ENCODE measurements around the gene ZC3H13. TPM values are rescaled to one million over a fixed set of nuclear protein-coding genes. Genes with fewer than 3 reads are reported as not detected.
"Not testable (repeated sequence)": the region's sequence is repeated elsewhere in the genome, so short reads cannot be mapped to it uniquely, and the experiment has no call there.

Gene ZC3H13
- polyA plus RNA-seq, 3 donors: 62.6 to 71.6 (median 68.6) TPM

DNA sequence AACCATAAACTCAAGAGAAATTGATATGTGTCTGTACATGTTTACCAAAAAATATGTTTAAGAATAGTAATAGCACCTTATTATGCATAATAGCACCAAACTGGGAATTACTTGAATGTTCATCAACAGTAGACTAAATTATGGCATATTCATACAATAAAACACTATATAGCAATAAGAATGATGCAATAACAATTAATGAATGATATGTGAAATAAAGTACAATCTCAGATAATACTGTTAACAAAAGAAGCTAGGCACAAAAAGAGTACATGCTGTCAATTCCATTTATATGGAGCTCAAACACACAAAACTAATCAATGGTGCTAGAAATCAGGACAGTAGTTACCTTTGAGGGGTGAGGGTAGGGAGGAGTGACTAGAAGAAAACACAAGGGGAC, 36.3 kb downstream of the ZC3H13 start:
- no peak for DNase-seq

DNA sequence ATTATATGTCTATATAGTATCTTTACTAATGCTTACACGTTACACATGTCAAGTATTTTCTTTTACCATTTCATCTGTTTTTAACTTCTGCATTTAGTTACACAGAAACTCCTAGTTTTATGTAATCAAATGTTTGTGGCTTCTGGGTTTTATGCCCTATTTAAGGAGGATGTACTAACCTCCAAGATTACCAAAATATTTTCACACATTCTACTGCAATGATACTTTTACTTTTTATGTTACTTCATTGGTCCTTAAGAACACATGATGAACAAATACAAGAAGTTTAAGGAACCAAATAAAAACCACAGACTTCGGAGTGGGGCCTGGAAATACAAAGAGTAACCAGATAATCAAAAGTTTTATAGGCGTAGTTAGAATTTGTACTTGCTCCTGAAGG, 37.2 kb downstream of the ZC3H13 start:
- DNase-seq: no peak

DNA sequence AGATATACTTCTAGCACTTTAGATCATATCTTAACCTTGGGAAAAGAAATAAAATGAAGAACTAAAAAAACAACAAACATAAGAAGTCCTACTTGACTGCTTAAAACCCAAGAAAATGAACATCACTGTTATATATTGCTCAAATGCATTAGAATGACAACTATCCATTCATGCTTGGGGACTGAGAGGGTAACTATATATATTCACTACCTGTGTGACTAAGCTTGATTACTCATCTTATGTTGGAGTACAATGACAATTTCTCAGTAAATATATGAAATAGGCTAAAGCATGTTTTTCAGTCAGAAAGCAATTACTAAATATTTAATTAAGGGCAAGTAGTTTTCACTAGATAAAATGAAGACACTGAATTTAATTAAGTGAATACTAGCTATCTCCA, 40.1 kb downstream of the ZC3H13 start:
- DNase-seq: no peak

DNA sequence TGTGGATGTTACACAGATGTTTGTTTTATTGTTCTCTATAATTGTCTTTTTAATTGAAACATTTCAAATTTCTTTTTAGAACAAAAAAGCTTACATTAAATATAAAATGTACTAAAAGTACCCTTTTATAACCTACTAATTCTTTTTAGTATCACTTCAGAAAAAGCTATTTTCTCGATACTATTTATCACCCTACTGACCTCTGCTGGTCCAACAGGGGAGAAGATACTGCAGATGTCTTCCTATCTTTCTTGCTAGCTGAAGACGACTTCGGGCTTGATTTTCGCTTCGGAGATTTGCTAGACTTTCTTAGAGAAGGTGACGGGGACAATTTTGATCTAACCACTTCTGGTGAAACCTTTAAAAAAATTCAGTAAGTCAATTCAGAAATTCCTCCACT, 42.4 kb downstream of the ZC3H13 start:
- DNase-seq: peak; percentile 3

DNA sequence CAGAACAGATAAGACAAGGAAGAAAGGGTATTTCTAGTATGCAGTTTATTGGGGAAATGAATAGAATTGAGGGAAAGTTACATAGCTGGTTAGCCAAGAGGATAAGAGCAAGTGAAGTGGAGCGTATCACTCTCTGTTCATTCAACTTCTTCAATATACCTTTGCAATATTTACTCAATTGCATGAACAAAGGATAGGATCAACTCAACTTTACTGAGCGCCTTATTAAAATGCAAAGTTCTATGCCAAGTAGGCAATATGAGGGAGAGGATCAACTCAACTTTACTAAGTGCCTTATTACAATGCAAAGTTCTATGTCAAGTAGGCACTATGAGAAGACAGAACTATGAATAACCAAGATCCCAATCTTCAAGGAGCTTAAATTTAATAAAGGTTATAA, 43.9 kb downstream of the ZC3H13 start:
- no peak for DNase-seq

GRCh38 chr13:46006688-46007452, 45.7 kb downstream of the ZC3H13 start:
- no peak for DNase-seq

GRCh38 chr13:46004491-46004890, 48.1 kb downstream of the ZC3H13 start:
- no peak for DNase-seq

GRCh38 chr13:45996631-45997030, 55.9 kb downstream of the ZC3H13 start:
- no peak for DNase-seq

- no peak for DNase-seq
Measured at GRCh38 chr13:45995245-45995644, 57.3 kb downstream of the ZC3H13 start.

DNA sequence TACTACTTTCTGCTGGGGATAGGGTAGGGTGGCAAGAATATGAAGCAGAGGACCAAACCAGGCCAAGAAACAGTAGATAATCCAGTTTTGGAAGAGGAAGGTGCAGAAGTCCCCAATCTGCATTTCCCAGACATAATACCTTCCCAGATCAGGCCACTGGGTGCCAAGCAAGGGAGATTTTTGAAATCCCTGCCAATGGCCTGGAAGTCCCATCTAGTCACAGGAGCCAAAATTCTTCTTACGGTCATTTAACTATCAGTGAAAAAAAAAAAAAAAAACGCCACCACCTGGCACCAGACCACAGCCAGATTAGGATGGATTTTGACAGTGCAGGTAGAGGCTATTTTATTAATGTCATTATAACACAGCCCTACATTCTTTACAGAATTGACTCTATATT, 57.8 kb downstream of the ZC3H13 start:
- no peak for DNase-seq

- DNase-seq: no peak
Measured at GRCh38 chr13:45989607-45990006, 62.9 kb downstream of the ZC3H13 start.

DNA sequence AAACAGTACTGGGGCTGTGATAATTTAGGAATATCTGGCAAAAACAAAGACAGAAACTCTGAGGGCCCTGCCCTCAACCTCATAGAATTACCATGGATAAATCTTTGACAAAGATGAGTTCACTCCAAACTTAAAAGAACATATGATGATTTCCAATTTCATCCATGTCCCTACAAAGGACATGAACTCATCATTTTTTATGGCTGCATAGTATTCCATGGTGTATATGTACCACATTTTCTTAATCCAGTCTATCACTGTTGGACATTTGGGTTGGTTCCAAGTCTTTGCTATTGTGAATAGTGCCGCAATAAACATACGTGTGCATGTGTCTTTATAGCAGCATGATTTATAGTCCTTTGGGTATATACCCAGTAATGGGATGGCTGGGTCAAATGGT, 71.4 kb downstream of the ZC3H13 start:
- not testable (repeated sequence) for DNase-seq

DNA sequence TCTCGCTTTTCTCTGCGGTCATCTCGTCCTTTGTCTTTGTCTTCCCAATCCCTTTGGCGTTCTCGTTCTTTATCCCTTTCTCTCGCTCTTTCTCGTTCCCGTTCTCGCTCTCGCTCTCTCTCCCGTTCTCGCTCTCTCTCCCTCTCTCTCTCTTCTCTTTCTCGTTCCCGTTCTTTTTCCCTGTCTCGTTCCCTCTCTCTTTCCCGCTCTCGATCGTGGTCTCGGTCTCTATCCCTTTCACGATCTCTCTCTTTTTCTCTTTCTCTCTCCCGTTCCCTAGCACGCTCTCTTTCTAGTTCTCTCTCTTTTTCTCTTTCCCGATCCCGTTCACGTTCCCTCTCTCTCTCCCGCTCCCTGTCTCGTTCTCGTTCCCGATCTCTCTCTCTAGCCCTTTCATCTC, 77.2 kb downstream of the ZC3H13 start:
- no peak for DNase-seq

DNA sequence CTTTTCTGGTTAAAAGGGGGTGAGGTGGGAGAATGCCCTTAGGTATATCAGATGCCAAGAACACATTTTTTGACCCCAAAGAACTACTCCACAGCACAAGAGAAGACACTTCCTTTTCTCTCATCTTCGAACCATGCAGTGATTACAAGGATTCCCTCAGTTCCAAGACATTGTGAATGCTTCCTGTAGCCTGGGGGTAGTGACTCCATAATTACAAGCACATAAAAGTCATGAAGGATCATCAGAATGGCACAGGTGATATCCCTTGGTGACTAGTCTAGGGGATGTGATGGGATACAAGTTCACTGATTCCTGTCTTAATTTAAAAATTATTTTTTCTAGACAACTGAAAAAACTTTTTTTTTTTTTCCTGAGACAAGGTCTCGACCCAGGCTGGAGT, 78.0 kb downstream of the ZC3H13 start:
- no peak for DNase-seq

DNA sequence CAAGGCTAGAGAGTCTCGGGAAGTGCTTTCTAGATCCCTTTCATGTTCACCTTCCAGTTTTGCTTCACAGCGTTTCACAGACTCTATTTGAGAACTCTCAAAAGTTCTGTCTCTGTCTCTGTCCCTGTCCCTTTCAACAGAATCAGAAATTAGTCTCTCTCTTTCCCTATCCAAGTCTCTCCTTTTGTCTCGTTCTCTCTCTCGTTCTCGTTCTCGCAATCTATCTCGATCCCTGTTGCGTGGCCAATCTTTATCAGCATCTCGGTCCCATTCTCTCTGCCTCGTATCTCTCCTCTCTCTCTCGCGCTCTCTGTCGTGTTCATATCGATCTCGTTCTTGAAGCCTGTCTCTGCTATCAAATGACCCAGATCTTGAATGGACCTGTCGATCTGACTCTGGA, 85.0 kb downstream of the ZC3H13 start:
- DNase-seq: no peak

DNA sequence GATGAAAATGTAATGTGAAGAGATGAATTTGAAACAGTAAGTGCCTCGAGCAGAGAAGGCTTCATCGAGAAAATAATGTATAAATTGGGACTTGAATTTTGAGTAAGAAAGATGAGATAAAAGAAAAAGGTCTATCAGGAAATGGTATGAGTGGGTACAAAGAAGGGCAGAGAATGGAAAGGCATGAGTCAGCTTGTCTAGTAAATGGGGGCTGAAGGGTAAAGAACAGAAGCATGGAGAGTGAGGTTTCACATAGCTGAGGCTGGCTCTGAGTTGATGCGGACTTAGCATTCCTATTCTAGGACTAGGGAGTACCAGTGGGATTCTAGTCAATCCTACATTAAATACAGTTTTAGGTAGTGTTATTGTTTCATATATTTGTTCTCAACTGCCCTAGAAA, 85.8 kb downstream of the ZC3H13 start:
- no peak for DNase-seq

GRCh38 chr13:45961468-45961867, 91.1 kb downstream of the ZC3H13 start:
- no peak for DNase-seq

GRCh38 chr13:45954836-45955800, 97.4 kb downstream of the ZC3H13 start:
- no peak for DNase-seq

DNA sequence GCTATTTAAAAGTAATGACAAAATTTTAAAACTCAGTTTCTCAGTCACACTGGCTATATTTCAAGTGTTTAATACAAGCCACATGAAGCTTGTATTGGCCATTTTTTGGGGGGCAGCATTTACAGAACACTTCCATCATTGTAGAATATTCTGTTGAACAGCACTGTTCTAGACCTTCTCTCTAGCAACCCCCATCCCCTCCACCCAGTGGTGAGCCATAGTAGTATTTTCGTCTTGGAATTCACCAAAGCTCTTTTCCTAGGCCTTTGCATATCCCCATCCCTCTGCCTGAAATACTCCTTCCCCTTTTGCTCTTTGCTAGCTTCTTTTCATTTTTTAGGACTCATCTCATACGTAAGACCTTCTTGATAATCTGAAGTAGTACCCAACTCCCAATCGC, 99.5 kb downstream of the ZC3H13 start:
- no peak for DNase-seq

DNA sequence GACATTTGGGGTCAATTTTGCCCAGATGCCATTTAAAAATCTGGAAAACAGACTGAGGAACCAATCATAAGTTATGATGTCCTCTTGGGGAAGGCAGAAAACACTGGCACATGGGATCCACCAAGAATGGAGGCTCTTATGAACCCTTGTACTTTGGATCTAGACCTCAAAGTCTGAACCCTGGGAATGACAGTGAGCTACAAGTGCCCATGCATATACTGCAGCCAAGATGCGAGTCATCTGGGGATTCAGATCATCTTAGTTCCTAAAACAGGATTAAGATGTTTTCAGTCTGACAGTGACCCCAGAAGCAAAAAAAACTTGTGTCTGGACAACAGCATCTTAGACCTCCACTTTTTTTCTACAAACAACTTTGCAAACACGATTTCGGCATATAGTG, 100.8 kb downstream of the ZC3H13 start:
- DNase-seq: no peak

- no peak for DNase-seq
Measured at GRCh38 chr13:45951166-45951565, 101.4 kb downstream of the ZC3H13 start.

DNA sequence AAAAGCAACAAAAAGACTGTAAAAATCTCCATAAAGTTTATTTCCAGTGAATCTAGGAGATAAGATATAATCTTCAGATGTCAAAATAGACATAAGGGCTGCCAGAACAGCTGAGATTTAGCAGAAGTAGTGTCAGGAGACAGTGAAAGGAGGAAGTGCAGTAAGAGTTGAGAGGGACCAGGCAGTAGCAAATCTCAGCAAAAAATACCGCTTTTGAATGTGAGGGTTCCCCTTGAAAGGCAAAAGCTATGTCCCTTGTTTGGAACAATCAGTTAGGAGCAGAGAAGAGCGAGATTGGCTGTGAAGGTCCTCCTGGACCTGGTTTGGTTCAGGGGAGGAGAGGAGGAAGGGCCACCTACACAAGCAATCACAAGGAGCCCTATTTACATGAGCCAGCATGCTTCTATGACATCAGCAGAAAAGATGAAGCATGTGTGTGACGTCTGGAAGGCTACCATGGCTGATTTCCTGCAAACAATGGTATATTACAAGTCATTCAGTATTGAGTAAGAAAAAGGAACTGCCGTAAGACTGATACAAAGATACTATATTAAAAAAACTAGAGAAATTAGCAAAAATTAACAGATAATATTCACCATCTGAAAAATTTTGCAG, 102.1 kb downstream of the ZC3H13 start:
- peak; percentile 7 for DNase-seq

DNA sequence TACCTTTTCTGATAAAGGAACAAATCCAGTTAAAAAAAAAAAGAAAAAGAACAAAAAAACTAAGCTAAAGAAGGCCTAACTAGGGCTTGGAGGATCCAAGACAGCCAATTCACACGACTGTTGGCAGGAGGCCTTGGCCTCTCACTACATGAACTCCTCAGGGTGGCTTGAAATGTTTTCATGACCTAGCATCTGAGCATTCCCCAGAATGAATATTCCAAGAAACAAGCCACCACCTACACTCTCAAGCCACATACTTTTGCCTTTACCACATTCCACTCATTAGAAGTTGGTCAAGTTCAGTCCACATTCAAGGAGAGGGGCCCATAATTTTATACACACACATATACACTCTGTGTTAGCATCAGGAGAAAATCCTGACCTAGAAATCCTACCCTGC, 103.4 kb downstream of the ZC3H13 start:
- no peak for DNase-seq

All from renal pelvis (tissue), 4 donors.